Loucy (cell line): ENCODE data around the gene MRPS2.

Source experiments
- CTCF ChIP-seq: fragments of 200-600 bp; sonication (generic); conservative IDR thresholded peaks from 2 replicates; pipeline ENCODE4 v1.5.1; 2014; ENCODE audit warnings: mild to moderate bottlenecking, antibody characterized with exemption, low read length
- EZH2phosphoT487 ChIP-seq: fragments of 200-600 bp; IDR thresholded peaks from 2 replicates; pipeline ENCODE4 v1.6.1; 2018; ENCODE audit warnings: antibody characterized with exemption, mild to moderate bottlenecking, moderate library complexity, borderline replicate concordance

GRCh38 chr9:135533674-135534073 is 33.2 kb downstream of the MRPS2 start:
- TF ChIP-seq CTCF (no peak), EZH2phosphoT487 (no peak)
